ENCODE results near the gene ANKRD24.

DNA sequence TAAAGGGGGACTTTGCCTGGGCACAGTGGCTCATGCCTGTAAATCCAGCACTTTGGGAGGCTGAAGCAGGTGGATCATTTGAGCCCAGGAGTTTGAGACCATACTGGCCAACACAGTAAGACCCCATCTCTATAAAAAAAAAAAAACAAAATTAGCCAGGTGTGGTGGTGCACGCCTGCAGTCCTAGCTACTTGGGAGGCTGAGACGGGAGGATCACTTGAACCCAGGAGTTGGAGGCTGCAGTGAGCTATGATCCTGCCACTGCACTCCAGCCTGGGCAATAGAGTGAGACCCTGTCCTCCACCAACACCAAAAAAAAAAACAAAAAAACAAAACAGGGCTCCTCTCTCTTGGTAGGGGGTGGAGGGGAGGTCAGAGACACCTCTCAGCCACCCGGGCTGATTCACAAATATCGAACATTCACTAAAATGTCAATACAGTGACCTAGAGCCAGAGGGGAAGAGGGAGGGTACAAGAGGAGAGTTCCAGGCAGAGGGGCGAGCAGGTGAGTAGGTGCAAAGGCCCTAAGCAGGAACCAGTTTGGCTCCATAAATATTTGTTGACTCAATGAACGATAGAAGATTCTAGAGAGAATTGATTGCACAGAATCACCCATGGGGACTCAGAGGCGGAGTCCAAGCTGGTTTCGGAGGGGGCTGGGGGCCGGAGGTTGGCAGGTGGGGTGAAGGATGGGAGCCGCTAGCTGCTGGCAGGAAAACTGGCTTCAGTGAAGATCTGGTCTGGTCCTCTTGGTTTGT is 30.1 kb upstream of the ANKRD24 start:
- TF ChIP-seq, protein P1, sequence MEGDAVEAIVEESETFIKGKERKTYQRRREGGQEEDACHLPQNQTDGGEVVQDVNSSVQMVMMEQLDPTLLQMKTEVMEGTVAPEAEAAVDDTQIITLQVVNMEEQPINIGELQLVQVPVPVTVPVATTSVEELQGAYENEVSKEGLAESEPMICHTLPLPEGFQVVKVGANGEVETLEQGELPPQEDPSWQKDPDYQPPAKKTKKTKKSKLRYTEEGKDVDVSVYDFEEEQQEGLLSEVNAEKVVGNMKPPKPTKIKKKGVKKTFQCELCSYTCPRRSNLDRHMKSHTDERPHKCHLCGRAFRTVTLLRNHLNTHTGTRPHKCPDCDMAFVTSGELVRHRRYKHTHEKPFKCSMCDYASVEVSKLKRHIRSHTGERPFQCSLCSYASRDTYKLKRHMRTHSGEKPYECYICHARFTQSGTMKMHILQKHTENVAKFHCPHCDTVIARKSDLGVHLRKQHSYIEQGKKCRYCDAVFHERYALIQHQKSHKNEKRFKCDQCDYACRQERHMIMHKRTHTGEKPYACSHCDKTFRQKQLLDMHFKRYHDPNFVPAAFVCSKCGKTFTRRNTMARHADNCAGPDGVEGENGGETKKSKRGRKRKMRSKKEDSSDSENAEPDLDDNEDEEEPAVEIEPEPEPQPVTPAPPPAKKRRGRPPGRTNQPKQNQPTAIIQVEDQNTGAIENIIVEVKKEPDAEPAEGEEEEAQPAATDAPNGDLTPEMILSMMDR (IDR thresholded peaks at IDR 0.05), result no peak
- no peak for TF ChIP-seq POLR2A (IDR thresholded peaks at IDR 0.05)
